ENCODE data around the gene FAM186B.

GRCh38 chr12:49618576-49618975 is 13.1 kb upstream of the FAM186B start:
- TF ChIP-seq POLR2A (IDR thresholded peaks at IDR 0.05) (no peak), CTCF (IDR thresholded peaks at IDR 0.05) (no peak)

Measured in heart left ventricle (tissue), 13 donors.